GM10847 (cell line): ENCODE results near the gene MORN1.

Experiments
- POLR2A ChIP-seq: IDR thresholded peaks from 2 replicates; pipeline ENCODE4 v1.6.1; 2011; ENCODE audit not compliant: insufficient read length; ENCODE audit errors: extremely low read depth

Gene MORN1

DNA sequence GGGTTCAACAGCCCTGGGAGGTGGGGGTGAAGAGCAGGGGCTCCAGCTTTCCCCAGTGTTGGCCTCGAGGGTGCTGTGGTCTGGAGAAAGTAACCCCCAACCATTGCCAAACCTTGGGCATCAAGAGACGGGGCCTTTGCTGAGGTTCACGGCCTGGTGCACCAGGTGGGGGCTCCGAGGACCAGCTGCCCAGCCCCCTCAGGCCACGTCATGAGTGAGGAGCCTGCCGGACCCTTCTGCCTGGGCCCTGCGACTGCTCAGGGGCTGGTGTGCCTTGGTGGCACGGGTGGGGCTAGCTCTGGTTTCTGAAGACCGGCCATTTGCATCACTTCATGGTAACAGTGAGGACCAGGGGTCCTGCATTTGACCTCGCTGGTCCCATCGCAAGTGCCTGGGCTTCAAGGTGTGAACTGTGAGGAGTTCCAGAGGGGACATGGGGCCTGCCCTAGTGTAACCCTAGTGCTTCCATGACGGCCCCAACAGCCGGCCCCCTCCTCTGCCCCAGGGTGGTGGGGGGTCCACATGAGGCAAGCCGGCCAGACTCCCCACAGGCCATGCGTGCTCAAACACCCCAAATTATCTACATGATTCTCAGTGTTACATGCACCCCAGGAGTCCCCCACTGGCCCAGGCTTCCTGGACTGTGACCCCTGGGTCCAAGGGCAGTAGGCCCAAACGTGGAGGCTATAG lies 13.5 kb downstream of the MORN1 start:
- no peak for TF ChIP-seq POLR2A

DNA sequence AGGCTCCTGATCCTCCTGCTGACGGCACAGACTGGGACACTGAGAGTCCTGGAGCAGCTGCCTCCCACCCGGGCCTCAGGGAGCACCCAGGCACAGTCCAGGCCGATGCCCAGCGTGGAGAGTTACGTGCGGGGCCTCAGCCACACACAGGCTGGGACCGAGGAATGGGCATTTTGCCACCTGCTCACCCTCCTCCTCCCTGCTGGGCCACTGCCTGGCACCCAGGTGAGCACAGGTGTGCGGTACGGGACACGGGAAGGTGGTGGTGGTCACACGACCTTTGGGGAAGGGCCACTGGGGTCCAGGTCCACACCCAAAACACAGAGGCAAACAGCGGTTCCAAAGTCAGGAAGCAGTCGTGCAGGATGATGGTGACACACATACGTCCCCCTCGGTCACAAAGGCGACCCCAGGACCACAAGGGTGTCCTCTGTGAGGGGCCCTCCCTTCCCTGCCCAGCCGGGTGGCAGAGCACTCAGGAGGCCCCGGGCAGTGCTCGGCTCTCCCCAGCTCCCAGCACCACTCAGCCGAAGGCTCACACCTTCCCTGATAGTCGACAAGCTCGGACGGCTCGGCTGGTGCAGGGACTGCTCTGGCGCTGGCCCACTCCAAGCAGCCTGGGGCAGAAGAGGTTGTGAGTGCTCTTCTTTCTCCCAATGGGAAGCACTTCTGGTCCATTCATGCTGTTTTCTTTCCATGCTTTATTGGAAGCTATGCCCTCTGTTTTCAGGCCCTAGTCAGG lies 14.3 kb downstream of the MORN1 start:
- no peak for TF ChIP-seq POLR2A

DNA sequence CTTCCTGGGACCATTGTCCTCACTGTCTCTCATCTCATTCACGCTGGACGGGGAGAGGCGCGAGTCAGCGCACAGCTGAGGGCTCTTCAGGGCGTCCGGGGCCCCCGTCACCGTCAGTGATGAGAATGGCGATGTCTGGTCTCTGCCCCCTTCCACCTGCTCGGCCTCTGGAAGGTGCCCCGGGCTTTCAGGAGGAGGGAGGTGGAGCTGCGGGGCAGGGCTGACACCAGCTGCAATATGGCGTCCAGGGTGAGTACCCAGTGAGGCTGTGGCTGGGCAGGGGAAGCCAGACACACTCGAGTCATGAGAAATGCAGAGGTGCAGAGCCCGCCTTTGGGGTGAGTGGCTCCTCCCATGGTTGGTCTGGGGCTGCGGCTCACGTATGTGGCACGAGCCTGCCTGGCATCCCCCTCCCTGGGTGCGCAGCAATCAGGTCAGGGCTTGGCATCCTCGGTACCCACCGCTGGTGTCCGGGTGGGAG lies 15.1 kb downstream of the MORN1 start:
- TF ChIP-seq POLR2A: no peak

DNA sequence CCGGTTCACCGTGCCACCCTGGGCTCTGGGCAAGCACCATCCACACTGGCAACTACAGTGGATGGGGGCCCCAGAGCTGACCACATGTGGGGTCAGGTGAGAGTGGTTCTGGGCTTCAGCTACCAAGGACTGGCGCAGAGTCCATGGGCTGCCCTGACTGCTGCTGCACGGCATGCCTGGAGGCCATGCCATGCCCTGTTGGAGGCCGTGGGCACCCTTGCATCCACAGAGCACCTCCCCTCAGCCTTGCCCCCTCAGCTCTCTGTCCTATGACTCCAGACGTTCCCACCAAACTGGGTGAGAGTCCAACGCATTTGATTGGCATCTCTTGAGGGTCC lies 15.5 kb downstream of the MORN1 start:
- no peak for TF ChIP-seq POLR2A

DNA sequence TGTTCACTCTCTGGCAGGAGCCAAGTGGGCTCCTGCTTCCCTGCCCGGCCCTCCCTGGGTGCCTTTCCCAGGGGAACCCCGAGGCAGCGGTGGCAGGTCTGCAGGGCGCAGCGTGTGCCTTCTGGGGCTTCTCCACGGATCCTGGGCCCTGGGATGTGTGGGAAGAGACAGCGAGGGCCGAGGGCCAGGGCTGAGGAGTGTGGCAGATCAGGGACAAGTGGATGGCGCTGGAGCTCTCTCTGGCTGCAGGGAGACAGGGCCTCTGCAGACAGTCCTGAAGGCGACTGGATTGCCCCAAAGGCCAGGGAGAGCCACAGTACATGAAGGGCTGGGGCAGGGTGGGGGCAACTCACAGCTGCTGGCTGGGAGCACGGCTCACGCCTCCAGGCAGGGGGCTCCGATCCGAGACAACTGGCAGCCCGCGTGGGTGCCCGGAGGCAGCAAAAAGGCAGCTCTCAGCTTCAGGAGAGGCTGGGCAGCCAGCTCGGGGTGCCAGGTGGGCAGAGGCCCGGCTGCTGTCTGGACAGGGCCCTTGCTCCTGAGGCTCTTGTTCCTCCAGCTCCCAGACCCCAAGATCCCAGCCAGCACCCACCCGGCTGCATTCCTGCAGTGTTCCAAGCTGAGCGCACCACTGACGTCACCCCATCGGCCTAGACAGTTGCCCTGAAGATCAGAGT lies 16.0 kb downstream of the MORN1 start:
- TF ChIP-seq POLR2A: no peak

DNA sequence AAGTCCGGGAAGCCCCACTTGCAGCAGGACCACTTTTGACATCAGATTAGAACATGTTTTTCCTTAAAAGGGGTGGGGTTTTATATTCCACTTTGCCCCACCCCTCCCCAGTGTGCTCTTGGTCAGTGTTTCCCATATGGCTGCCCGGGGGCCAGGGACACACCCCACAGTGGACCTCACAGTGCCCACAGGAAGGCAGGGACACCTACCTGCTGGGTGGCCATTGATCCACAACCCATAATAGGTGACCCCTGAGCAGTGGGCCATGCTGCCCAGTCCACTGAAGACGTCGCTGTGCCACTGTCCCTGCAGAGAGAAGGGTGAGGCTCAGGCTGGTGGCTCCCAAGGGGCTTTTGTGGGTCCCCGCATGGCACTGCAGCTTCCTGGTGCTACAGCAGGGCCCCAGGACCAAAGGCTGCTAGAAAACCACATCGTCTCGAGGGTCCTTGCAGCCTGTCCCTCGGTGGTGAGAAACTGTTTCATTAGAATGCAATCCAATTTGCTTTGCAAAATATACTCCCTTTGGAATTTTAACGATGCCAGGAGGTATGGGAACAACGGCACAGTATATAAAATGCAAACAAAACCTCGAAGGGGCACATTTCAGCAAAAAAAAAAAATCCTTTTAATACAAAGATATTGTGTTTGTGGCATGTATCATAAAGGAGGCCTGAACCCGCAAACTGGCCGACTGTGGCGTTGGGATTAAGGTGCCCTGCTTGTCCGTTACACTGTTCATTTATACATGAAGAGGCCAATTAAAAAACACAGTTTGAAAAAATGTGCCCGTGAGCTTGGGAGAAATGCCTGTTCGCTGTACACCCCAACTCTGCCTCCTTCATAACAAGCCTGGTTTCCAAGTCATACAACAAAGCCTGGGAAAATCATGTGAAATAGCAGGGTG lies 16.9 kb downstream of the MORN1 start:
- no peak for TF ChIP-seq POLR2A

DNA sequence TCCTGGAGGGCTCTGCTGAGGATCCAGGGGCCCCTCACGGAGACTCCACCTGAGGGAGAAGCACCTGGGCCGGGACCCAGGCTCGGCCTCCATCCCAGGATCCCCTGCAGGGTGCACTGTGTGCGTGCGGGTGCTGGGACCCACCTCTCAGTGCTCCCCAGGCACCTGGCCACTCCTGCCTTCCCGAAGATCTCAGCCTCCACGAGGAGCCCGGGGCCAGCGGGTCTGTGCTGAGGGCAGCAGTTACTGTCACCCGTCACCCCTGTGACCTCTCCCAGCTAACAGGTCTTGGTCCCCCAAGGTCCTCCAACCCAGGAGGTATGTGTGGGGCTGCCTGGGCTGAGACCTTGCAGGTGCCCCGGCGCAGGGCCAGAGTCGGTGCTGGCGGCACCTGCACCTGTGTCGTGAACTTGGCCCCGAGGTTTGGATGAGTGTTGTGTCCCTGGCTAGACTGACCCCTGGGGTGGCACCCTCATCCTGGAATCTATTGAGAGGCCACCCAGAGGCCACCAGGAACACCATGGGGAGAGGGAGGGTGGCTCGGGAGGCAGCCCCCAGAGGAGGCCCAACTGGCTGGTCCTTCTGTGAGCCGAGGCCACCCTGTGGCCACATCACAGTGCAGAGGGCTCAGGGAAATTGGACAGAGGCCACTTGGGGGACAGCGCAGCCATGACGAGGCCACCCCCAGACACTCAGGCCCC lies 17.7 kb downstream of the MORN1 start:
- TF ChIP-seq POLR2A: no peak

DNA sequence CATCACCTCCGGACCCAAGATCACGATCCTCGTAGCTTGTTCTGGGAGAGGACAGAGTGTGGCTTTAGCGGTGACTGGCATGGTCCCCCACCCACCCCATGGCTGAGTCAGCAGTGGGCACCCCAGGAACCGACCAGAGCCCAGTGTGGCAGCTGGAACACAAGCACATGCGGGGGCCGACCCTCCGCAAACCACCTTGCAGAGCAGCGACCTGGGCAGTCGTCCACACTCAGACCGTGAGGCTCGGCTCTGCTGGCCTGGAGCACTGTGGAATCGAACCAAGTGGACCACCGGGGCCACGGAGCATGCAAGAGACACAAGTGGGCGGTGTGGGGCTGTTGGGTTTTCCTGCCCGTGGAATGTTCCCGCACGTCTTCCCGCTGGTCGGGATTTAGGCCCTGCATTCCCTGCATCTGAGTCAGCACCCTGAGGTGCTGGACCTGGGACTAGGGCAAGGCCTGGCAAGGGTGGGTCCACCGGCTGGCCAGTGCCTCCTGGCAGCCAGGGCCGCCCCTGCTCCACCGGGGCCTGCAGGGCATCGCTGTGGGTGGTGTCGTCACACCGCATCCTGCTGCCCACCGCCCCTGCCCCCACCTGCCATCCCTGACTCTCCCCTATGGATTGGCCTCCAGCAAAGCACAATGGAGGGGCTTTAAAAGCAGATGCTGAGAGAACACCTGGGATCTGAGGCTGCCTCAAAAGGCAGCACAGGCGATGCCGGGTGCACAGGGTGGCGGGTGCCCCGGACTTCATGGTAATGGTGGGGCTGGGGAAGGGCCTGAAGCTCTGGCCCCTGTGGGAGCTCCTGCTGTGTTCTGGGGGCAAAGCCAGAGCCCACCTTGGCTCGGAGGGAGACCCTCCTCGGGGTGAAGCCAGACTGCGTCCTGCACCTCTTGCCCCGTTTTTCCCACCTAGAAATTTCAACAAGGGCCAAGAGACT lies 18.5 kb downstream of the MORN1 start:
- no peak for TF ChIP-seq POLR2A

DNA sequence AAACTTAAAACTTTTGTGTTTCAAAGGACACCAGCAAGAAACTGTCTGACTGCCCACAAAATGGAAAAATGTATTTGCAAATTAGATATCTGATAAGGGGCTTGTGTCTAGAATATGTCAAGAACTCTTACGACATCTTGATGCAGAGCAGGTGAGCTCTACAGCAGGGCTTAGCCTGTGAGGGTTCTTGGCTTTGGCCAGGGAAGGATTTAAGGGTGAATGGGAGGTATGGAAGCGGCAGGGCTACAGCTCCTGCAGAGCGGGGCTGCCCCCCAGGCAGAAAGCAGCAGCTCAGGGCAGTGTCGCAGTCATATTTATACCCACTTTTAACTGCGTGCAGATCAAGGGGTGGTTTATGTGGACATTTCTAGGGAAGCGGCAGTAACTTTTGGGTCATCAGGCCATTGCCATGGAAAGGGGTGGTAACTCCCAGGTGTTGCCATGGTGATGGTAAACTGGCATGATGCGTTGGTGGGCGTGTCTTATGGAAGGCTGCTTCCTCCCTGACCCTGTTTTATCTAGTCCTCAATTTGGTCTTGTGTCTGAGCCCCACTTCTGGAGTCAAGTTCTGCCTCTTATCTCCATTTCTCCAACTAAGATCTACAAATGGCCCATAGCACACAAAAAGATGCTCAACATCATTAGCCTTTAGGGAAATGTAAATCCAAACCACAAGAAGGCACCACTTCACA lies 23.2 kb downstream of the MORN1 start:
- no peak for TF ChIP-seq POLR2A

DNA sequence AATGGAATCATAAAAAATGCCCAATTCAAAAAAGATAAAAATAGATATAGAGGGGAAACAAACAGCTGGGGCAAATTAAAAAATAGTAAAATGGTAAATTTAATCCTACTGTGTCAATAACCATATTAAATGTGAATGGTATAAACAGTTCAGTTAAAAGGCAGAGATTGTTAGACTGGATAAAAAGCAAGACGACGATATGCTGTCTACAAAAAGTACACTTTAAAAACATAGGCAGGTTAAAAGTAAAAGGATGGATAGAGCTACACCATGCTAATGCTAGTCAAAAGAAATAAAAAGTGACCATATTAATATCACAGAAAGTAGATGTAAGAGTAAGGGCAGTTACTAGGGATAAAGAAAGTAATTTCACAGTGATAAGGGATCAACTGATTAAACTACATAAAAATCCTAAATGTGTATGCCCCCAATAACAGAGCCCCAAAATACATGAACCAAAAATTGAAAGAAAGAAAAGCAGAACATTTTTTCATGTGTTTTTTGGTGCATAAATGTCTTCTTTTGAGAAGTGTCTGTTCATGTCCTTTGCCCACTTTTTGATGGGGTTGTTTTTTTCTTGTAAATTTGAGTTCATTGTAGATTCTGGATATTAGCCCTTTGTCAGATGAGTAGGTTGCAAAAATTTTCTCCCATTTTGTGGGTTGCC lies 27.4 kb downstream of the MORN1 start:
- no peak for TF ChIP-seq POLR2A

DNA sequence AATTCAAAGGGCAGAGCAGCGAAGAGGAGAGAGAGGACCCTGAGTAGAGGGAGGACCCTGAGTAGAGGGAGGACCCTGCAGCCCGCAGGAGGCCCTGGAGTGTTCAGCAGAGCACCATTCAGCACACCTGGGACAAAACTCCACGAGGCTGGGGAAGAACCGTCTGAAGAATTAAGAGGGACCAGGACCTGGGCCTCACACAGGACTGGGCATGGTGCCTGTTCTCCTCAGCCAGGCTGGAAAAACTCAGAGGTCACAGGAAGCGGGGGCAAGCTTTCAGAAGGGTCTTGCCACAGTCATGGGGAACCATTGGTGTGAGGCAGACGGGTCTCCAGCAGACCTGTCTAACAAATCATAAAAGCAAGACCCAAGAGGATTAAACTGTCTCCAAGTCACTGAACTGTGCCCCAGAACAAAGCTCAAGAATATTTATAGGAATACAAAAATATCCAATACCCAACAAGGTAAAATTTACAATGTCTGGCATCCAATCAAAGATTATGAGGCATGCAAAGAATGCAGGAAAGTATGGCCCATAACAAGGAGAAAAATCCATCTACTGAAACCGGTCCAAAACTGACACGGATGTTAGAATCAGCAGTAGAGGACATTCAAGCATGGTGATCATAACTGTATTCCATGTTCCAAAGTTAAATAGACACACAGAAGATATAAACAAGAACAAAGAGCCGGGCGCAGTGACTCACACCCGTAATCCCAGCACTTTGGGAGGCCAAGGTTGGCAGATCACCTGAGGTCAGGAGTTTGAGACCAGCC lies 30.6 kb downstream of the MORN1 start:
- TF ChIP-seq POLR2A: no peak
